A673 (cell line): Measurements from ENCODE around the gene MAP7D3.

ENCODE experiments used
- EZH2 ChIP-seq: fragments of 200-600 bp; sonication (generic); IDR thresholded peaks from 2 replicates; pipeline ENCODE4 v1.6.1; 2017; ENCODE audit warnings: borderline replicate concordance, low read depth, mild to moderate bottlenecking, mixed read lengths, antibody characterized with exemption, low read length; ENCODE audit not compliant: poor library complexity, severe bottlenecking
- TF ChIP-seq, protein P1 (sequence below): fragments of 300-800, 200-600 bp; sonication (generic); conservative IDR thresholded peaks from 2 replicates; pipeline ENCODE4 v1.5.1; 2017; ENCODE audit warnings: low read depth, mild to moderate bottlenecking, antibody characterized with exemption, low read length, moderate library complexity, mixed read lengths

DNA sequence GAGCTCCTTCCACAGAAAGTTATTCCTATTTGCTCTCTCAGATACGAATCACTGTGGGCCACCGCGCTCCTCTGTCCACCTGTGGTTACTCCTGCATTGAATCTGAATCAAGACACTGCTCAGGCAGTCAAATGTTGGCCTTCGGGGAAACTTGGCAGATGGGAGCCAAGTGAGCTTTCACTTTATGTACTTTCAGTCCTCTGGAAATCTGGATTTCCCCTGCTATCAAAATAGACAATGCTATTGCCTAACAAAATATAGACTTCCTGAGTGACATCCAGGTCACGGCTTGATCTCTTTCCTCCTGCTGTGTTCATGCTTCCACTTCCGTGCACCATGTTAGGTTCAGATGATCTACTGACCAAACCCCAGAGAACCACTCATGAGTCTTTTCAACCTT lies 60.0 kb downstream of the MAP7D3 start:
- TF ChIP-seq, protein P1, sequence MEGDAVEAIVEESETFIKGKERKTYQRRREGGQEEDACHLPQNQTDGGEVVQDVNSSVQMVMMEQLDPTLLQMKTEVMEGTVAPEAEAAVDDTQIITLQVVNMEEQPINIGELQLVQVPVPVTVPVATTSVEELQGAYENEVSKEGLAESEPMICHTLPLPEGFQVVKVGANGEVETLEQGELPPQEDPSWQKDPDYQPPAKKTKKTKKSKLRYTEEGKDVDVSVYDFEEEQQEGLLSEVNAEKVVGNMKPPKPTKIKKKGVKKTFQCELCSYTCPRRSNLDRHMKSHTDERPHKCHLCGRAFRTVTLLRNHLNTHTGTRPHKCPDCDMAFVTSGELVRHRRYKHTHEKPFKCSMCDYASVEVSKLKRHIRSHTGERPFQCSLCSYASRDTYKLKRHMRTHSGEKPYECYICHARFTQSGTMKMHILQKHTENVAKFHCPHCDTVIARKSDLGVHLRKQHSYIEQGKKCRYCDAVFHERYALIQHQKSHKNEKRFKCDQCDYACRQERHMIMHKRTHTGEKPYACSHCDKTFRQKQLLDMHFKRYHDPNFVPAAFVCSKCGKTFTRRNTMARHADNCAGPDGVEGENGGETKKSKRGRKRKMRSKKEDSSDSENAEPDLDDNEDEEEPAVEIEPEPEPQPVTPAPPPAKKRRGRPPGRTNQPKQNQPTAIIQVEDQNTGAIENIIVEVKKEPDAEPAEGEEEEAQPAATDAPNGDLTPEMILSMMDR: no peak
- no peak for TF ChIP-seq EZH2
